Ascending aorta (tissue), 2 donors: Measurements from ENCODE around the gene ACSS3. TPM values are rescaled to one million over a fixed set of nuclear protein-coding genes. Genes with fewer than 3 reads are reported as not detected.
"Not testable (repeated sequence)": the region's sequence is repeated elsewhere in the genome, so short reads cannot be mapped to it uniquely, and the experiment has no call there.

Experiments
- DNase-seq, 2 donors: peaks; one replicate each; pipeline ENCODE4 v3.0.0-alpha.2; 2019; ENCODE audit warnings: low spot score in 2 of 2
- H3K27ac ChIP-seq, 2 donors: fragments of 200-600 bp; sonication (generic); one replicate each; pipeline ENCODE4 v1.5.1; 2016 to 2017; ENCODE audit warnings: mild to moderate bottlenecking in 1 of 2
- H3K27me3 ChIP-seq: fragments of 200-600 bp; sonication (generic); one replicate; pipeline ENCODE4 v1.5.1; 2017
- H3K36me3 ChIP-seq, 2 donors: fragments of 200-600 bp; sonication (generic); one replicate each; pipeline ENCODE4 v1.5.1; 2016
- H3K4me1 ChIP-seq, 2 donors: fragments of 200-600 bp; sonication (generic); one replicate each; pipeline ENCODE4 v1.5.1; 2016 to 2017; ENCODE audit warnings: mild to moderate bottlenecking in 1 of 2
- H3K4me3 ChIP-seq, 2 donors: fragments of 200-600 bp; sonication (generic); one replicate each; pipeline ENCODE4 v1.5.1; 2016 to 2017; ENCODE audit warnings: mild to moderate bottlenecking in 1 of 2
- H3K9me3 ChIP-seq, 2 donors: fragments of 200-600 bp; sonication (generic); one replicate each; pipeline ENCODE4 v1.5.1; 2016
- intact Hi-C: fragments of 100-400 bp; cut with DNase I; formaldehyde crosslinking; loops from one replicate; pipeline ENCODE4 v1.15.1; 2023
- total RNA-seq: library from RNA; depleted of rRNA; stranded (reverse); fragments of >200 nt; gene quantifications from one replicate; pipeline ENCODE4 v1.1.0, GENCODE V29; 2016
- TF ChIP-seq, protein P1 (sequence below), 3 experiments: fragments of 200-600 bp in 2 of 3; fragments of 450-650 bp in 1 of 3; sonication (generic) in 2 of 3; IDR thresholded peaks; one replicate each; pipeline ENCODE4 v1.5.1; 2016 to 2019; ENCODE audit warnings: antibody characterized with exemption in 3 of 3, mild to moderate bottlenecking in 1 of 3, moderate library complexity in 1 of 3

Gene ACSS3
- total RNA-seq, 1 donor from 2014 or later: 11.6 TPM

- no peaks in the 10 kb centered on the region for H3K9me3 ChIP-seq
- H3K4me1 ChIP-seq: no peaks in the 10 kb centered on the region
- TF ChIP-seq, protein P1, sequence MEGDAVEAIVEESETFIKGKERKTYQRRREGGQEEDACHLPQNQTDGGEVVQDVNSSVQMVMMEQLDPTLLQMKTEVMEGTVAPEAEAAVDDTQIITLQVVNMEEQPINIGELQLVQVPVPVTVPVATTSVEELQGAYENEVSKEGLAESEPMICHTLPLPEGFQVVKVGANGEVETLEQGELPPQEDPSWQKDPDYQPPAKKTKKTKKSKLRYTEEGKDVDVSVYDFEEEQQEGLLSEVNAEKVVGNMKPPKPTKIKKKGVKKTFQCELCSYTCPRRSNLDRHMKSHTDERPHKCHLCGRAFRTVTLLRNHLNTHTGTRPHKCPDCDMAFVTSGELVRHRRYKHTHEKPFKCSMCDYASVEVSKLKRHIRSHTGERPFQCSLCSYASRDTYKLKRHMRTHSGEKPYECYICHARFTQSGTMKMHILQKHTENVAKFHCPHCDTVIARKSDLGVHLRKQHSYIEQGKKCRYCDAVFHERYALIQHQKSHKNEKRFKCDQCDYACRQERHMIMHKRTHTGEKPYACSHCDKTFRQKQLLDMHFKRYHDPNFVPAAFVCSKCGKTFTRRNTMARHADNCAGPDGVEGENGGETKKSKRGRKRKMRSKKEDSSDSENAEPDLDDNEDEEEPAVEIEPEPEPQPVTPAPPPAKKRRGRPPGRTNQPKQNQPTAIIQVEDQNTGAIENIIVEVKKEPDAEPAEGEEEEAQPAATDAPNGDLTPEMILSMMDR (IDR thresholded peaks at IDR 0.05): no peak
- intact Hi-C loops: no loop called here
- H3K4me3 ChIP-seq: no peak overlapping the region
- no peak for DNase-seq
- H3K27ac ChIP-seq: no peak overlapping the region
- no peaks in the 10 kb centered on the region for H3K27me3 ChIP-seq
- no peaks in the 10 kb centered on the region for H3K36me3 ChIP-seq
Measured at GRCh38 chr12:81095501-81096232, 17.8 kb downstream of the ACSS3 start.

- Histone ChIP-seq H3K9me3 (no peaks in the 10 kb centered on the region), H3K36me3 (peaks cover 0 to 3% of the 10 kb centered on the region in 2 donors), H3K27ac (no peak overlapping the region), H3K4me1 (no peaks in the 10 kb centered on the region), H3K27me3 (no peaks in the 10 kb centered on the region), H3K4me3 (no peak overlapping the region)
- intact Hi-C loops: no loop called here
- TF ChIP-seq, protein P1 (IDR thresholded peaks at IDR 0.05): no peak
- no peak for DNase-seq
Measured at GRCh38 chr12:81105687-81106086, 27.8 kb downstream of the ACSS3 start.

DNA sequence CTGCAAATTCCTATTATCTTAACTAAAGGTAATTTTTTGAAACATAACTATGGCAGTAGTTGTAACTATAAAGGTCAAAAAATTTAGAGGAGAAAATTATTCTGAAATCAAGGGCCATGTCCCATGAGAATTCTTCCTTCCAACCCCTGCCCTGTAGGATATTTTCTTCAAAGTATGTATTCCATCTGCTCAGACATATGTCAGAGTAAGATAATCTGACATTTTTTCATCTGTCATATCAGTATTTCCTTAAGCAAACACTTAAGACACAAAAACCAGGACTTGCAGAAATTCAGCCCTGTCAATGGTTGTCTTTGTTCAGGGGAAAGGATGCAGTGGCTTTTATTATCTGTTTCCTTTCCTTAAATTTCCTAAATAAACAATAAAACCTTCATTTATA lies 36.3 kb downstream of the ACSS3 start:
- H3K36me3 ChIP-seq: peaks cover 0 to 28% of the 10 kb centered on the region in 2 donors
- H3K27me3 ChIP-seq: no peaks in the 10 kb centered on the region
- no peaks in the 10 kb centered on the region for H3K4me1 ChIP-seq
- H3K4me3 ChIP-seq: no peak overlapping the region
- intact Hi-C loops: no loop called here
- H3K27ac ChIP-seq: no peak overlapping the region
- TF ChIP-seq, protein P1 (IDR thresholded peaks at IDR 0.05): no peak
- no peak for DNase-seq
- no peaks in the 10 kb centered on the region for H3K9me3 ChIP-seq

DNA sequence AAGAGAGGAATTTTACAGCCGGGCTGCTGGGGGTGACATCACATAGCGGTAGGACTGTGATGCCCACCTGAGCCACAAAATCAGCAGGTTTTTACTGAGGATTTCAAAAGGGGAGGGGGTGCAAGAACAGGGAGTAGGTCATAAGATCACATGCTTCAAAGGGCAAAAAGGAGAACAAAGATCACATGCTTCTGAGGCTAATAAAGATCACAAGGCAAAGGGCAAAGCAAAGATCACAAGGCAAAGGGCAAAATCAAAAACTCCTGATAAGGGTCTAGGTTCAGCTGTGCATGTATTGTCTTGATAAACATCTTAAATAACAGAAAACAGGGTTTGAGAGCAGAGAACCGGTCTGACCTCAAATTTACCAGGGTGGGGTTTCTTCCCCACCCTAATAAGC lies 41.2 kb downstream of the ACSS3 start:
- H3K4me1 ChIP-seq, H3K27me3 ChIP-seq, DNase-seq, H3K9me3 ChIP-seq, H3K27ac ChIP-seq, intact Hi-C loops, H3K4me3 ChIP-seq: not testable (repeated sequence)
- H3K36me3 ChIP-seq: peaks cover 0 to 15% of the 10 kb centered on the region in 2 donors

DNA sequence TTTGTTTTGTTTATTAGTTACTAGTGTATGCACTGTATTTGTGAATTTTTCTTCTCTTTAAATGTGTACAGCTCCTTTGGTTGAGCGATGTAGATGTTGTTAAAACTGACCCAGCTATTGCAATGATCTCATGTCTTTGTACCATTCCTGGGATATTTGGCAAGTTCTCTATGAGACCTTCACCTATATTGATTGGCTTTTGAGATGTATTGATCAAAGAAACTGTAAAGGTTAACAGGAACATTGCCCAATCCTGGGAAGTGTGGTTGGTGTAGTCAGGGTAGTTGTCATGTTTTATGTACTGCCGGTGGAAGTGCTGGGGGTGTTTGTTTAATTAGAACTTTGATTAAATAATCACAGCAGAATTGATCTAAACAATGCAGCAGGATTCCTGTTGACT lies 43.1 kb downstream of the ACSS3 start:
- Histone ChIP-seq H3K36me3 (peaks cover 0 to 15% of the 10 kb centered on the region in 2 donors), H3K27me3 (no peaks in the 10 kb centered on the region), H3K4me3 (no peak overlapping the region), H3K9me3 (no peaks in the 10 kb centered on the region), H3K4me1 (no peaks in the 10 kb centered on the region), H3K27ac (no peak overlapping the region)
- TF ChIP-seq, protein P1 (IDR thresholded peaks at IDR 0.05): no peak
- intact Hi-C loops: no loop called here
- no peak for DNase-seq

DNA sequence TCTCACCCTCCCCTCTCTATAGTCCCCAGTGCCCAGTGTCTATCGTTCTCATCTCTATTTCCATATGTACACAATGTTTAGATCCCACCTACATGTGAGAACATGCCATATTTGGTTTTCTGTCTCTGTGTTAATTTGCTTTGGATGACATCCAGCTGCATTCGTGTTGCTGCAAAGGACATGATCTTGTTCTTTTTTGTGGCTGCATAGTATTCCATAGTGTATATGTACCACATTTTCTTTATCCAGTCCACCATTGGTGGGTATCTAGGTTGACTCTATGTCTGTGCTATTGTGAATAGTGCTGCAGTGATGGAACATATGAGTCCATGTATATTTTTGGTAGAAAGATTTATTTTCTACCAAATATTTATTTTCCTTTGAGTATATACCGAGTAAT lies 45.7 kb downstream of the ACSS3 start:
- Histone ChIP-seq H3K4me1 (no peaks in the 10 kb centered on the region), H3K4me3 (no peak overlapping the region), H3K9me3 (no peaks in the 10 kb centered on the region), H3K27me3 (no peaks in the 10 kb centered on the region), H3K36me3 (peaks cover 0 to 6% of the 10 kb centered on the region in 2 donors), H3K27ac (no peak overlapping the region)
- TF ChIP-seq, protein P1 (IDR thresholded peaks at IDR 0.05): no peak
- no peak for DNase-seq
- intact Hi-C loops: no loop called here
